HUES64 (cell line): ENCODE results near the gene ZNF684. TPM values are rescaled to one million over a fixed set of nuclear protein-coding genes. Genes with fewer than 3 reads are reported as not detected.
"Not testable (repeated sequence)": the region's sequence is repeated elsewhere in the genome, so short reads cannot be mapped to it uniquely, and the experiment has no call there.

Source experiments
- H3K27ac ChIP-seq: 2 replicates; pipeline ENCODE4 v1.7.0; 2013; ENCODE audit warnings: low read depth, low read length, inconsistent platforms
- H3K27me3 ChIP-seq: 2 replicates; pipeline ENCODE4 v1.6.1; 2013; ENCODE audit warnings: mild to moderate bottlenecking, low read length; ENCODE audit not compliant: insufficient read depth
- H3K36me3 ChIP-seq: 2 replicates; pipeline ENCODE4 v1.6.1; 2013; ENCODE audit warnings: mild to moderate bottlenecking, low read length; ENCODE audit not compliant: insufficient read depth
- H3K4me1 ChIP-seq: 2 replicates; pipeline ENCODE4 v1.6.1; 2013; ENCODE audit warnings: mild to moderate bottlenecking, low read length, moderate library complexity; ENCODE audit not compliant: insufficient read depth
- H3K4me3 ChIP-seq: 2 replicates; pipeline ENCODE4 v1.5.1; 2013; ENCODE audit warnings: mild to moderate bottlenecking, low read length, moderate library complexity
- H3K9ac ChIP-seq: 2 replicates; pipeline ENCODE4 v1.6.1; 2013; ENCODE audit warnings: mild to moderate bottlenecking, low read depth, low read length
- H3K9me3 ChIP-seq: 2 replicates; pipeline ENCODE4 v1.6.1; 2013; ENCODE audit warnings: low read depth, low read length; ENCODE audit not compliant: insufficient read depth
- WGBS: fragments of 150-250, 120-280 bp; methylation state at CpG from one replicate; pipeline ENCODE4 v1.1.7; 2013; ENCODE audit warnings: missing lambda C conversion rate; 5-methylcytosine and 5-hydroxymethylcytosine counted together
- polyA plus RNA-seq, 2 experiments: library from polyadenylated mRNA; stranded (reverse); fragments of 50-300 nt; gene quantifications; one replicate each; pipeline ENCODE4 v1.2.3, GENCODE V29; 2013

The ZNF684 gene
- 4.3 TPM for polyA plus RNA-seq (2013, experiment 1 of 2)
- polyA plus RNA-seq (2013, experiment 2 of 2), result 4.6 TPM

DNA sequence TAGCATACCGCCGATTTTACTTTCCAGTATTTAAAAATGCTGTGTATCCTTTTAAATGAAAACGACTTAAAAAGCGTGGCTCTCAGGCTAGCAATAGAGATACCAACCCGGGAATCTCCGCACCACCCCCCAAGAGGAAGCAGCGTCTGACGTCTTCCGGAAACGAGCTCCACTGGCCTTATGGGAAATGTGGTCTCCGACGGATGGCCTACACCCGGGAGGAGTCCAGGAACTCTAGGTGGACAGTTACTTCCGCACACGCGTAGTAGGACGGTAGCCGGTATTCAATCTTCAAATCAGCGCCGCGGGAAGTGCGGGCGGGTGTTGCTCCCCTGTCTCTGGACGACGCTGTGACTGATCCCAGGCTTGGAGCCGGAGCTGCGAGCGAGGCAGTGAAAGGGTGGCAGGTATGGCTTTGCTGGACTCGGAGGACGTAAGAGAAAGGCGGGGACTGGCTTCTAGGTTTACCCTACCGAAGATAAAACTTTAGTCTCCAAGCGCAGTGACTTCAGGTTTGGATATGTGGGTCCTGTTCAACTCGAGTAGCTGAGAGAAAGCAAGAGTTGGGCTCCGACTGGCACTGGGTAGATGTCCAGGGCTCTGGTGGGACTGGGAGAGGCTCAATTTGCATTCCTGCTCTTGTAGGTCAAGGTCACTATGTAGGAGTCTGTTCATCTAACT lies at the start of gene ZNF684:
TSS of gene ZNF684 (plus strand) at position 257 of the 681 bp plus-strand sequence. CDS start 1,530 bp downstream, outside the sequence.
- Histone ChIP-seq H3K36me3 (no peaks in the 10 kb centered on the region; the same call in 1 of the 2 replicates), H3K27me3 (no peaks in the 10 kb centered on the region), H3K4me1 (no peaks in the 10 kb centered on the region), H3K9me3 (no peaks in the 10 kb centered on the region), H3K27ac (peak within 1 kb of the TSS; percentile 67), H3K4me3 (peak within 1 kb of the TSS; percentile 72), H3K9ac (peak within 1 kb of the TSS; percentile 82)
- under 1% methylated on average over 35 of the region's 35 CpGs for WGBS

- peaks cover 47% of the 10 kb centered on the region for H3K9me3 ChIP-seq
- H3K4me3 ChIP-seq, result no peak overlapping the region
- H3K27ac ChIP-seq, result no peak overlapping the region
- WGBS, result 96% methylated on average over 3 of the region's 4 CpGs
- no peaks in the 10 kb centered on the region for H3K27me3 ChIP-seq
- H3K4me1 ChIP-seq, result no peaks in the 10 kb centered on the region
- peaks cover 55% of the 10 kb centered on the region for H3K36me3 ChIP-seq
- H3K9ac ChIP-seq, result no peak overlapping the region
Observed at GRCh38 chr1:40495315-40495903, 36.0 kb upstream of the ZNF684 start.

- whole genome bisulfite sequencing, result 95% methylated on average over 4 of the region's 4 CpGs
- H3K9ac ChIP-seq, H3K4me3 ChIP-seq, H3K27ac ChIP-seq, H3K9me3 ChIP-seq, H3K4me1 ChIP-seq, H3K27me3 ChIP-seq, H3K36me3 ChIP-seq: not testable (repeated sequence)
Observed at GRCh38 chr1:40502651-40503050, 28.8 kb upstream of the ZNF684 start.

- Histone ChIP-seq H3K27me3 (peaks cover 16% of the 10 kb centered on the region), H3K27ac (no peak overlapping the region), H3K9me3 (peaks cover 2% of the 10 kb centered on the region; the same call in 1 of the 2 replicates), H3K4me3 (peak overlapping the region; percentile 75), H3K9ac (peak overlapping the region; percentile 77), H3K4me1 (peaks cover 7% of the 10 kb centered on the region; the same call in 1 of the 2 replicates), H3K36me3 (peaks cover 5% of the 10 kb centered on the region; the same call in 1 of the 2 replicates)
- 58% methylated on average over 4 of the region's 6 CpGs for WGBS
Observed at GRCh38 chr1:40507973-40508372, 23.5 kb upstream of the ZNF684 start.

GRCh38 chr1:40508375-40509341 lies 22.8 kb upstream of the ZNF684 start, which contains the start of gene EXO5:
EXO5 (plus strand) TSS chr1:40508767; CDS start chr1:40514545, 5,778 bp downstream.
- WGBS, result 3% methylated on average over 76 of the region's 76 CpGs
- Histone ChIP-seq H3K9me3 (peaks cover 2% of the 10 kb centered on the region; the same call in 1 of the 2 replicates), H3K27me3 (peaks cover 16% of the 10 kb centered on the region), H3K36me3 (peaks cover 5% of the 10 kb centered on the region; the same call in 1 of the 2 replicates), H3K4me1 (peaks cover 7% of the 10 kb centered on the region; the same call in 1 of the 2 replicates), H3K9ac (peak within 1 kb of the TSS; percentile 77), H3K4me3 (peak within 1 kb of the TSS; percentile 75), H3K27ac (no peak within 1 kb of the TSS; the same call in 1 of the 2 replicates)

GRCh38 chr1:40519517-40519916 lies 11.9 kb upstream of the ZNF684 start:
- WGBS, result 91% methylated on average over 2 of the region's 2 CpGs
- Histone ChIP-seq H3K4me1 (no peaks in the 10 kb centered on the region), H3K27ac (no peak overlapping the region), H3K4me3 (no peak overlapping the region), H3K36me3 (peaks cover 20% of the 10 kb centered on the region), H3K27me3 (no peaks in the 10 kb centered on the region), H3K9me3 (peaks cover 16% of the 10 kb centered on the region), H3K9ac (no peak overlapping the region)

GRCh38 chr1:40530735-40531380 lies 579 bp upstream of the ZNF684 start:
- Histone ChIP-seq H3K9me3 (peaks cover 3% of the 10 kb centered on the region), H3K27ac (peak overlapping the region; percentile 67)
- 68% methylated on average over 5 of the region's 5 CpGs for WGBS

GRCh38 chr1:40532062-40532389 lies 589 bp downstream of the ZNF684 start:
- Histone ChIP-seq H3K4me1 (no peaks in the 10 kb centered on the region), H3K9me3 (no peaks in the 10 kb centered on the region), H3K36me3 (no peaks in the 10 kb centered on the region; the same call in 1 of the 2 replicates), H3K27ac (no peak overlapping the region), H3K27me3 (no peaks in the 10 kb centered on the region), H3K9ac (peak overlapping the region; percentile 82), H3K4me3 (peak overlapping the region; percentile 72)
- WGBS, result 12% methylated on average over 3 of the region's 3 CpGs

More at GRCh38 chr1:40530735-40531380, 579 bp upstream of the ZNF684 start:
- H3K4me3 ChIP-seq, result peak overlapping the region; percentile 72
- H3K27me3 ChIP-seq, result no peaks in the 10 kb centered on the region
- H3K9ac ChIP-seq, result peak overlapping the region; percentile 82
- H3K36me3 ChIP-seq, result no peaks in the 10 kb centered on the region; the same call in 1 of the 2 replicates
- H3K4me1 ChIP-seq, result no peaks in the 10 kb centered on the region

DNA sequence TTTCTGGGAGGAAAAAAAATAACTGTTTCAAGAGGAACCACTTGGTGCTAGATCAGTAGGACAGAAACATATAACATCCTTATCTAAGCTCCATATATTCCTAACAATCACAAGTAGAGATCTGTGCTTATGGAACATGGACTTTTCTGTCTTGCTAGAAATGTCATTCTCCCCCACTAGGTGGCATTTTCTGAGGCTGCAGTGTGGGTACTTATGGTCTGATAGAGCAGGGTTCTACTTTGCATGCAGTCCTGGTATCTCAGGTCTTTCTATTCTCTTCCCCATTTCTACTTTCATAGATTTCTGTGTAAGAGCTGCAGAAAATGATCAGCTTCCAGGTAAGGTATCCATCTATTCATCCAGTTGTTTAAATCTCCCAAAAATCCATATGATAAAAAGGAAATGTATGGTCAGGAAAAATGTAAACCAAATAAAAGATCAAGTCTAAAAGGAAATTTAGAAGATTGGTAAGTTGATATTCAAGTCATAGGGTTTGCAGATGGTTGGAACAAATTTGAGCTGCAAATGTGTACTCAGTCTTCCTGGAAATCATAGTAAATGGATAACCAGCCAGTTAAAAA lies 1.5 kb downstream of the ZNF684 start:
- Histone ChIP-seq H3K36me3 (no peaks in the 10 kb centered on the region; the same call in 1 of the 2 replicates), H3K27me3 (no peaks in the 10 kb centered on the region), H3K4me3 (peak overlapping the region; percentile 72; the same call in 1 of the 2 replicates), H3K9ac (no peak overlapping the region), H3K27ac (no peak overlapping the region), H3K4me1 (no peaks in the 10 kb centered on the region), H3K9me3 (no peaks in the 10 kb centered on the region)

DNA sequence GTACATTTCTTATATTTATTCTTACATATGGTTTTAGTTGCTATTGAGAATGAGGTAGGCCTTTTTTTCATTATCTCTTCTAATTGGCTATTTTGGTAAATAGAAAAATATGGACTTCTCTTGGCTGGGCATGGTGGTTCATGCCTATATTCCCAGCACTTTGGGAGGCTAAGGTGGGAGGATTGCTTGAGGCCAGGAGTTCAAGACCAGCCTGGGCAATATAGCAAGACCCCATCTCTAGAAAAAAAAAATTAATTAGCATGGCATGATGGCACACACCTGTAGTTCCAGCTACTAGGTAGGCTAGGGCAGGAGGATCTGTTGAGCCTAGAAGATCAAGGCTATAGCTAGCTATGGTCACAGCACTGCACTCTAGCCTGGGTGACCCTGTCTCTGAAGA lies 3.2 kb downstream of the ZNF684 start:
- Histone ChIP-seq H3K27ac (no peak overlapping the region), H3K4me1 (no peaks in the 10 kb centered on the region)

More for the DNA sequence above, 3.2 kb downstream of the ZNF684 start:
- Histone ChIP-seq H3K9ac (no peak overlapping the region), H3K27me3 (no peaks in the 10 kb centered on the region), H3K9me3 (no peaks in the 10 kb centered on the region), H3K36me3 (no peaks in the 10 kb centered on the region; the same call in 1 of the 2 replicates), H3K4me3 (no peak overlapping the region)
